BLaER1 treated with 17β-estradiol and CSF1 and Interleukin-3, amounts not matched to agents 10 nM and 100 nM (cell line): ENCODE data around the gene DTNA.
"Not testable (repeated sequence)": the region's sequence is repeated elsewhere in the genome, so short reads cannot be mapped to it uniquely, and the experiment has no call there.

Experiments used
- H3K27ac ChIP-seq, 11 experiments: shearing (Covaris generic); formaldehyde crosslinking; 2 replicates each; pipeline ENCODE4 v1.8.1; 2022
- H3K27me3 ChIP-seq, 11 experiments: shearing (Covaris generic); formaldehyde crosslinking; 2 replicates each; pipeline ENCODE4 v1.8.1; 2022
- H3K36me3 ChIP-seq, 11 experiments: shearing (Covaris generic); formaldehyde crosslinking; 2 replicates each; pipeline ENCODE4 v1.8.1; 2022
- H3K4me1 ChIP-seq, 10 experiments: shearing (Covaris generic); formaldehyde crosslinking; 2 replicates each; pipeline ENCODE4 v1.8.1; 2022
- H3K4me2 ChIP-seq, 11 experiments: shearing (Covaris generic); formaldehyde crosslinking; 2 replicates each; pipeline ENCODE4 v1.8.1; 2022
- H3K4me3 ChIP-seq, 10 experiments: shearing (Covaris generic); formaldehyde crosslinking; 2 replicates each; pipeline ENCODE4 v1.8.1; 2022
- H3K9ac ChIP-seq, 11 experiments: shearing (Covaris generic); formaldehyde crosslinking; 2 replicates each; pipeline ENCODE4 v1.8.1; 2022
- H3K9me3 ChIP-seq, 11 experiments: shearing (Covaris generic); formaldehyde crosslinking; replicated peaks in 1 of 11; 2 replicates each; pipeline ENCODE4 v1.8.1; 2022
- H4K20me1 ChIP-seq, 11 experiments: shearing (Covaris generic); formaldehyde crosslinking; 2 replicates each; pipeline ENCODE4 v1.8.1; 2022
- Cebpa-rat ChIP-seq, 11 experiments: shearing (Covaris generic); IDR thresholded peaks; 2 replicates each; pipeline ENCODE4 v1.8.1; 2022

The DTNA gene

DNA sequence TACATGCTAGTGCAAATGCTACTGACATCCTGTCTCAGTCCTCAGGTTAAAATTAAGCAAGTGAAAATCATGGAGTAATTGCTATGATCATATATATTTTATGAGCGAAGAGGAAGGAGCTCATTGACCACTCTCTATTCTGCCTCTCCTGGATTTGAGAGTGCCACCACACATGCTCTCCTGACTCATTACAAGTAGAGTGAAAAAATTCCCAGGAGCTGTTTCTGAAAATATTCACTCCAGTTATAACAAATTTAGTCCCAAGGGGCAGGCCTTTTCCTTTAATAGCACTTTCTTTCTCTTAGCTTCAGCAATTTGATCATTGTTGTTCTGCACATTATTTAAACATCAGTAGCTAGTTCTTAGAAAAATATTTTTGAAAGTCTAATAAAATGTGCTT, 176.1 kb downstream of the DTNA start:
- no peak overlapping the region for H3K9ac ChIP-seq
- H3K27me3 ChIP-seq, result no peaks in the 10 kb centered on the region
- H4K20me1 ChIP-seq, result no peaks in the 10 kb centered on the region
- H3K4me2 ChIP-seq, result no peak overlapping the region
- peaks cover 0 to 10% (median 6%) of the 10 kb centered on the region in 10 experiments; a peak in 12 of 20 replicates for H3K4me1 ChIP-seq
- no peak overlapping the region for H3K27ac ChIP-seq
- peaks cover 0 to 23% (median 7%) of the 10 kb centered on the region in 11 experiments; a peak in 9 of 22 replicates for H3K9me3 ChIP-seq
- no peak overlapping the region for H3K4me3 ChIP-seq
- no peak for TF ChIP-seq Cebpa-rat (IDR thresholded peaks at IDR 0.05)
- H3K36me3 ChIP-seq, result peaks cover 0 to 99% (median 0%) of the 10 kb centered on the region in 11 experiments; a peak in 8 of 22 replicates

DNA sequence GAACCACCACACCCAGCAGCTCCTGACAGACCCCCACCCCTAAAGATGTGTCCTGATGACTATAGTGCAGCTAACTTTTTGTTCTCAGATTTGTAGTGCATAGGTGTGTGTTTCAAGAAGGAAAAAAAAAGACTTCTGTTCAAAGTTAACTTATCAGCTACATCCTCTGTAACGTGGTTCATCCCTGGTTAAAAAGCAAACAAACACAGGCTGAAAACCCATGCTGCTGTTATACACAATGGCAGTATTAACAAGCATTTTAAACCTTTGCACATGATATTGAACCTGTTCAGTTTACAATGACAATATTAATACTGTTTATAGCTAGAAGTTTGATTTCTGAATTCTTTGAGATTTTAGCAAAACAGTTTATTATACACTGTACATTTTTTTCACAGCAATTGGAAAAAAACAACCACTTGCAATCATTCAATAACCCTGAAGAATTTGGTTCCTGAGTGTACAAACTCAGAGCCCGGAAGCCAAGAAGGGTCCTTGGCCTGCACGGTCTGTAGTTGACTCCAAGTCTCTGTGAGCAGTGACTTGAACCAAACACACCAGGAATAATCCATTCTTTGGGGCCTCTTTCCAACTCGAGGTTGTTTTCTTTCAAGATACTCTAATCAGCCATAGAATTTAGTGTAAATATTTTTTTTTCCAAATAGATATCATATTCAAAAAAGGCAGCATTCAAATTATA, 177.9 kb downstream of the DTNA start:
- no peak overlapping the region for H3K4me2 ChIP-seq

DNA sequence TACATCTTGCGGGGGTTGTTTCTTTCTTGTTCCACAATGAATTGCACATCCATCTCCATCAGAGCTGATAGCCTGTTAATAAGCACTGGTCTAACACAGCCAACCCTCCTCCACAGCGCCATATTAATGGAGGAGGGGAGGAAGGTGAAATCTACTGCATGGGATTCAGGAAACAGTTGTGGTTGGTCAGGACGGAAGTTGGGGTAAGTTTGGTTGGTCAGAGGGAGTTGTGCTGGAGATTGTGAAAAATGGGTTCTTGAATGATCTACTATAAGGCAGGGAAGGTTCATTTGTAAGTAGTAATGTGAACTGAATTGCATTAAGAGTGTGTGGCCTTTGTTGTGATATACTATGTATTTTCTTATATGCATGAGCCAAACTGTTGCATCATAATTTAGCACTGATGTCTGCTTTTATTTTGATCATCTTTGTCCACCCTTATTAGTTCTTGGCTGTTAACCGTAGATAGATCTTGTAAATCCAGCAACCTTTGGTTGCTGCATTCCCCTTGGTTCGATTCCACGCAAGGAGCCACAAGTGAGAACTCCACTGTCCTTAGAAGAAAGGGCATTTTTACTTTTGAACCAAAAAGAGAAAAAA, 180.5 kb downstream of the DTNA start:
- peak overlapping the region in 9 of 11 experiments; percentile 5 to 47 (median 39); a peak in 9 of 22 replicates for H3K4me2 ChIP-seq
- H3K4me3 ChIP-seq, result no peak overlapping the region
- peaks cover 0 to 76% (median 0%) of the 10 kb centered on the region in 11 experiments; a peak in 6 of 22 replicates for H3K36me3 ChIP-seq
- no peaks in the 10 kb centered on the region for H4K20me1 ChIP-seq
- peaks cover 0 to 10% (median 6%) of the 10 kb centered on the region in 10 experiments; a peak in 12 of 20 replicates for H3K4me1 ChIP-seq
- H3K9ac ChIP-seq, result no peak overlapping the region
- peaks cover 0 to 66% (median 10%) of the 10 kb centered on the region in 11 experiments; a peak in 12 of 22 replicates for H3K9me3 ChIP-seq
- no peaks in the 10 kb centered on the region for H3K27me3 ChIP-seq
- TF ChIP-seq Cebpa-rat (IDR thresholded peaks at IDR 0.05), result peak in 1 of 11 experiments; percentile 37; a peak in 1 of 22 replicates
- H3K27ac ChIP-seq, result no peak overlapping the region

More for the DNA sequence above, 177.9 kb downstream of the DTNA start:
- TF ChIP-seq Cebpa-rat (IDR thresholded peaks at IDR 0.05), result no peak
- Histone ChIP-seq H3K9ac (no peak overlapping the region), H3K4me1 (peaks cover 0 to 10% (median 6%) of the 10 kb centered on the region in 10 experiments; a peak in 12 of 20 replicates), H3K9me3 (peaks cover 0 to 41% (median 7%) of the 10 kb centered on the region in 11 experiments; a peak in 11 of 22 replicates), H3K36me3 (peaks cover 0 to 99% (median 0%) of the 10 kb centered on the region in 11 experiments; a peak in 7 of 22 replicates), H4K20me1 (no peaks in the 10 kb centered on the region), H3K27ac (no peak overlapping the region), H3K4me3 (no peak overlapping the region), H3K27me3 (no peaks in the 10 kb centered on the region)

DNA sequence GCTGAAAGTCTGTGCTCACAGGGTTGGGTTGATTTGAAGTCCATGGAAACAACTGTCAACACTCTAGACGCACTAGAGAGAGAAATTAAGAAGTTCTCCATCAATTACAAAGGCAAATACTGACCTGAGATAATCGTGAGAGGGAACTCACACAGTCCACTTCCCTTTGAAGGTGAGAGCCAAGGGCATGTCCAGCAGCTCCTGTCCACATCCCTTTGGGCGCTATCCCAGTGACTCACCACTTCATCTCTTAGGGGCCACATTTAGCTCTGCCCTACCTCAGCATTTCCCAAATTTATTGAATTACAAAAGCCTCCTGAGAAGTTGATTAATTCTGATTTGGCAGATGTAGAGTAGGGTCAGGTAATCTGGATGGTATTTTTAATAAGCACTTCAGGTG, 182.3 kb downstream of the DTNA start:
- H3K4me3 ChIP-seq, result no peak overlapping the region
- H3K36me3 ChIP-seq, result peaks cover 0 to 58% (median 0%) of the 10 kb centered on the region in 11 experiments; a peak in 5 of 22 replicates
- H3K4me2 ChIP-seq, result no peak overlapping the region
- H4K20me1 ChIP-seq, result no peaks in the 10 kb centered on the region
- no peaks in the 10 kb centered on the region for H3K27me3 ChIP-seq
- H3K9me3 ChIP-seq, result peaks cover 0 to 66% (median 10%) of the 10 kb centered on the region in 11 experiments; a peak in 12 of 22 replicates
- H3K9ac ChIP-seq, result no peak overlapping the region
- no peak overlapping the region for H3K27ac ChIP-seq
- no peak for TF ChIP-seq Cebpa-rat (IDR thresholded peaks at IDR 0.05)
- H3K4me1 ChIP-seq, result peaks cover 0 to 10% (median 6%) of the 10 kb centered on the region in 10 experiments; a peak in 12 of 20 replicates

DNA sequence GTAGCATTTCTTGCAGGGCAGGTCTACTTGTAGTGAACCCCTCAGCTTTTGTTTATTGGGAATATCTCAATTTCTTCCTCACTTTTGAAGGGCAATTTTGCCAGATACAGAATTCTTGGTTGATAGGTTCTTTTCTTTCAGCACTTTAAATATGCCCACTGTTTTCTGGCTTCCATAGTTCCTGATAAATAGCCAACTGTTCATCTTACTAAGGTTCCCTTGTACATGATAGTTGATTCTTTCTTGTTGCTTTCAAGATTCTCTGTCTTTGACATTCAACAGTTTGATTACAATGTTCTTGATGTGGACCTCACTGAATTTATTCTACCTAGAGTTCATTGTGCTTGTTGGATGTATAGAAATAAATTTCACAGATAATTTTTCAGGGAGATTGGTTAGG, 183.1 kb downstream of the DTNA start:
- H3K9me3 ChIP-seq, result peaks cover 0 to 66% (median 10%) of the 10 kb centered on the region in 11 experiments; a peak in 12 of 22 replicates

DNA sequence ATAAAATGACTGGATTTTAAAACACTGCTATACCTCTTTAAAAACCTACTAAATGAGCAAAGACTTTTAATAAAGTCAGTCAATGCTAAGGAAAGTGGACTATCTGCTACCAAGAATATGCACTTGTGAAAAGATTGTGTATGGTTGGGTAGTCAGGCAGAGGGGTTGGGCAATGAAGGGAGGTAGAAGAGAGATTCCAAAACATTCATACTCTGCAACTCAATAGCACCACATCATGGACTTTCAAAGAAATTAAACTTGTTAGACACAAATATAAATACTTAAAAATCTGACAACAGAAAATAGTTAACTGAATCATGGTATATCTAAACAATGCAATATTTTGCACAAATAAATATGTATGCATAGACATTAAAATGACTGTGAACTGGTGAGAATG, 191.2 kb downstream of the DTNA start:
- no peaks in the 10 kb centered on the region; a peak in 1 of 22 replicates for H3K36me3 ChIP-seq
- no peak overlapping the region for H3K9ac ChIP-seq
- TF ChIP-seq Cebpa-rat (IDR thresholded peaks at IDR 0.05), result no peak
- H3K27me3 ChIP-seq, result no peaks in the 10 kb centered on the region
- H3K4me3 ChIP-seq, result no peak overlapping the region
- H3K27ac ChIP-seq, result no peak overlapping the region
- no peaks in the 10 kb centered on the region for H4K20me1 ChIP-seq
- H3K4me2 ChIP-seq, result no peak overlapping the region
- peaks cover 7 to 29% (median 11%) of the 10 kb centered on the region in 11 experiments for H3K9me3 ChIP-seq
- H3K4me1 ChIP-seq, result no peaks in the 10 kb centered on the region

More for the DNA sequence above, 183.1 kb downstream of the DTNA start:
- H3K4me3 ChIP-seq, result no peak overlapping the region
- peaks cover 0 to 49% (median 0%) of the 10 kb centered on the region in 11 experiments; a peak in 5 of 22 replicates for H3K36me3 ChIP-seq
- H3K4me2 ChIP-seq, result no peak overlapping the region
- H3K9ac ChIP-seq, result no peak overlapping the region
- no peak overlapping the region for H3K27ac ChIP-seq
- no peaks in the 10 kb centered on the region for H3K27me3 ChIP-seq
- no peak for TF ChIP-seq Cebpa-rat (IDR thresholded peaks at IDR 0.05)
- H3K4me1 ChIP-seq, result peaks cover 0 to 10% (median 6%) of the 10 kb centered on the region in 10 experiments; a peak in 12 of 20 replicates
- no peaks in the 10 kb centered on the region for H4K20me1 ChIP-seq

DNA sequence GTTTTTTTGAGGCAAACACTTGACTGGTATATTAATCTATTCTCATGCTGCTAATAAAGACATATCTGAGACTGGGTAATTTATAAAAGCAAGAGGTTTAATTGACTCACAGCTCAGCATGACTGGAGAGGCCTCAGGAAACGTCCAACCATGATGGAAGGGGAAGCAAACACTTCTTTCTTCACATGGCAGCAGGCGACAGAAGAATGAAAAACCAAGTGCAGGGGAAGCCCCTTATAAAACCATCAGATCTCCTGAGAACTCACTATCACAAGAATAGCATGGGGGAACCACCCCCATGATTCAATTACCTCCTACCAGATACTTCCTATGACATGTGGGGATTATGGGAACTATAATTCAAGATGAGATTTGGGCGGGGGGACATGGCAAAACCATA, 194.9 kb downstream of the DTNA start:
- Histone ChIP-seq H3K4me1 (no peaks in the 10 kb centered on the region), H3K36me3 (no peaks in the 10 kb centered on the region; a peak in 1 of 22 replicates), H3K4me3 (no peak overlapping the region), H3K4me2 (no peak overlapping the region), H4K20me1 (no peaks in the 10 kb centered on the region), H3K27ac (no peak overlapping the region), H3K27me3 (no peaks in the 10 kb centered on the region), H3K9me3 (peaks cover 10 to 43% (median 18%) of the 10 kb centered on the region in 11 experiments), H3K9ac (no peak overlapping the region)
- no peak for TF ChIP-seq Cebpa-rat (IDR thresholded peaks at IDR 0.05)

DNA sequence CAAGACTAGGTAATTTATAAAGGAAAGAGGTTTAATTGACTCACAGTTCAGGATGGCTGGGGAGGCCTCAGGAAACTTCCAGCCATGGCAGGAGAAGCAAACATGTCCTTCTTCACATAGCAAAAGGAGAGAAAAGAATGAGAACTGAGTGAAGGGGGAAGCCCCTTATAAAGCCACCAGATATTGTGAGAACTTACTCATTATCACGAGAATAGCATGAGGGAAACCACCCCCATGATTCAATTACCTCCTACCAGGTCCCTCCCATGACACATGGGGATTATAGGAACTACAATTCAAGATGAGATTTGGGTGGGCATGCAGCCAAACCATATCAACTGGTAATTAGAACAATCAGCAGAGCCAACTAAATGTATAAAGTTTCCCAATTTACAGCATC, 196.9 kb downstream of the DTNA start:
- H4K20me1 ChIP-seq, H3K4me1 ChIP-seq, H3K36me3 ChIP-seq, H3K27ac ChIP-seq, H3K9ac ChIP-seq, H3K4me3 ChIP-seq, H3K27me3 ChIP-seq, H3K4me2 ChIP-seq: not testable (repeated sequence)
- peaks cover 10 to 43% (median 18%) of the 10 kb centered on the region in 11 experiments for H3K9me3 ChIP-seq

DNA sequence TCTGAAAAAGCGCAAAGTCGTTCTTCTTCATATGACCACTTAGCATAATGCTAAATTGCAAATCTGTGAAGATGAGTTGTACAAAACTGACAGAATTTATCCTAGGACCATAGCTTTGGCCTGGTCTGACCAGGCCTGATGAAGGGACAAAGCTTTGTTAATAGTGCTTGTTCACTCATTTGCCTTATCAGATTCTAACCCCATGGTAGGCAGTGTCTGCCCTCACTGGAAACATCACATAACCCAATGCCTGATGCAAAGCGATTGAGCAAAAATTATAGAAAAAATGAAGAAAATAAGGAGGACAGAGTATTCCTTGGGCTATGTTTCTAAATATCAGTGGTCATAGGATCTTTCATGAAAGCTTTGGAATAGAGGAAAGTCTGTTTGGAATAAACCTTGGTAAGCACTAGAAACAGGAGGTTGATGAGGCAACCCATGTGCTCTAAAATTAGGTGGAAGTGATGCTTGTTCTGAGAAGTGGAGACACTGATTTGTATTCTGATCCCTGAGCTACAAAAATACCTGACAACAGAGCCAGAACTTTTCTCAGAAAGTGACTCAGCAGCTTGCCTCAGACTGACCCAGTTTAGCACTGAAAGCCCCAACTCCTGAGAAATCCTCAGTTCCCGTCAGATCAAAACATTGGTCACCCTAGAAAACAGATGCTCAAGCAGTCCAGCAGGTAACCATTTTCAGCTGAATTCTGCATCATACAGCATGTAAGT, 199.7 kb downstream of the DTNA start:
- Histone ChIP-seq H3K4me2 (no peak overlapping the region), H3K27ac (no peak overlapping the region), H3K4me3 (no peak overlapping the region), H3K9me3 (peaks cover 10 to 29% (median 18%) of the 10 kb centered on the region in 11 experiments), H4K20me1 (no peaks in the 10 kb centered on the region), H3K4me1 (no peaks in the 10 kb centered on the region), H3K27me3 (no peaks in the 10 kb centered on the region), H3K9ac (no peak overlapping the region), H3K36me3 (no peaks in the 10 kb centered on the region; a peak in 1 of 22 replicates)
- TF ChIP-seq Cebpa-rat (IDR thresholded peaks at IDR 0.05), result no peak
